Neural cell (in vitro differentiated cells): ENCODE data around the gene EDNRA. TPM values are rescaled to one million over a fixed set of nuclear protein-coding genes. Genes with fewer than 3 reads are reported as not detected.

Experiments used
- H2AFZ ChIP-seq: fragments of 200-600, 300-800 bp; sonication (generic), shearing (Covaris generic); 2 replicates; pipeline ENCODE4 v1.6.0; 2014; ENCODE audit warnings: low read depth, mild to moderate bottlenecking, antibody characterized with exemption, low read length, moderate library complexity
- H3F3A ChIP-seq: fragments of 200-600 bp; shearing (Covaris generic); 2 replicates; pipeline ENCODE4 v1.6.1; 2016; ENCODE audit warnings: mild to moderate bottlenecking, moderate library complexity, mixed read lengths, antibody characterized with exemption, low read length; ENCODE audit not compliant: insufficient read depth, poor library complexity, severe bottlenecking
- H3K27ac ChIP-seq: fragments of 200-600, 300-800 bp; sonication (generic), shearing (Covaris generic); 2 replicates; pipeline ENCODE4 v1.5.1; 2014; ENCODE audit warnings: mild to moderate bottlenecking, low read length, moderate library complexity
- H3K27me3 ChIP-seq: fragments of 300-800, 200-600 bp; sonication (generic), shearing (Covaris generic); 2 replicates; pipeline ENCODE4 v1.6.0; 2014; ENCODE audit warnings: mild to moderate bottlenecking, low read depth, low read length, moderate library complexity; ENCODE audit not compliant: insufficient read depth
- H3K36me3 ChIP-seq: fragments of 300-800, 200-600 bp; sonication (generic), shearing (Covaris generic); 2 replicates; pipeline ENCODE4 v1.5.1; 2014; ENCODE audit warnings: mild to moderate bottlenecking, antibody characterized with exemption, low read length, moderate library complexity; ENCODE audit not compliant: insufficient read depth
- H3K4me2 ChIP-seq: fragments of 300-800, 200-600 bp; sonication (generic), shearing (Covaris generic); 2 replicates; pipeline ENCODE4 v1.6.0; 2014; ENCODE audit warnings: mild to moderate bottlenecking, low read length
- H3K4me3 ChIP-seq: fragments of 300-800, 200-600 bp; sonication (generic), shearing (Covaris generic); 2 replicates; pipeline ENCODE4 v1.5.1; 2014; ENCODE audit warnings: mild to moderate bottlenecking, low read length, moderate library complexity
- H3K79me2 ChIP-seq: fragments of 200-600 bp; shearing (Covaris generic); replicated peaks from 2 replicates; pipeline ENCODE4 v1.6.0; 2014; ENCODE audit warnings: mild to moderate bottlenecking, low read length, moderate library complexity; ENCODE audit not compliant: insufficient read depth
- H3K9ac ChIP-seq: fragments of 300-800, 200-600 bp; sonication (generic), shearing (Covaris generic); 2 replicates; pipeline ENCODE4 v1.6.1; 2016; ENCODE audit warnings: mild to moderate bottlenecking, low read length, mixed read lengths
- H3K9me2 ChIP-seq: fragments of 200-600 bp; shearing (Covaris generic); 2 replicates; pipeline ENCODE4 v1.6.1; 2016; ENCODE audit warnings: mild to moderate bottlenecking, low read length, mixed read lengths; ENCODE audit not compliant: insufficient read depth
- H3K9me3 ChIP-seq: fragments of 200-600, 300-800 bp; sonication (generic), shearing (Covaris generic); 2 replicates; pipeline ENCODE4 v1.6.1; 2016; ENCODE audit warnings: mild to moderate bottlenecking, mixed run types, low read length, moderate library complexity, mixed read lengths
- H4K20me1 ChIP-seq: fragments of 200-600 bp; shearing (Covaris generic); 2 replicates; pipeline ENCODE4 v1.6.1; 2016; ENCODE audit warnings: mild to moderate bottlenecking, mixed run types; ENCODE audit not compliant: insufficient read depth
- EP300 ChIP-seq: fragments of 450-650 bp; conservative IDR thresholded peaks from 2 replicates; pipeline ENCODE4 v1.6.1; 2014; ENCODE audit warnings: antibody characterized with exemption, mild to moderate bottlenecking, moderate library complexity; ENCODE audit not compliant: poor library complexity, severe bottlenecking
- EZH2 ChIP-seq: fragments of 200-600, 300-800 bp; shearing (Covaris generic), sonication (generic); IDR thresholded peaks from 2 replicates; pipeline ENCODE4 v1.6.1; 2014; ENCODE audit warnings: antibody characterized with exemption, low read length, borderline replicate concordance, mild to moderate bottlenecking; ENCODE audit not compliant: insufficient read depth, poor library complexity, severe bottlenecking
- MXI1 ChIP-seq: fragments of 450-650 bp; conservative IDR thresholded peaks from 2 replicates; pipeline ENCODE4 v1.6.1; 2014; ENCODE audit warnings: antibody characterized with exemption, mild to moderate bottlenecking; ENCODE audit not compliant: poor library complexity, severe bottlenecking
- POLR2AphosphoS5 ChIP-seq: IDR thresholded peaks from 2 replicates; pipeline ENCODE4 v1.6.1; 2012
- RAD21 ChIP-seq: fragments of 450-650 bp; conservative IDR thresholded peaks from 2 replicates; pipeline ENCODE4 v1.6.1; 2014; ENCODE audit warnings: antibody characterized with exemption, mild to moderate bottlenecking, moderate library complexity
- SMC3 ChIP-seq: fragments of 450-650 bp; conservative IDR thresholded peaks from 2 replicates; pipeline ENCODE4 v1.6.1; 2014; ENCODE audit warnings: antibody characterized with exemption, mild to moderate bottlenecking, moderate library complexity; ENCODE audit not compliant: poor library complexity
- TAF1 ChIP-seq: IDR thresholded peaks from 2 replicates; pipeline ENCODE4 v1.6.1; 2012; ENCODE audit warnings: low read depth
- polyA plus RNA-seq: library from polyadenylated mRNA; depleted of rRNA; stranded (reverse); fragments of >200 nt; gene quantifications from 2 replicates; pipeline ENCODE4 v1.2.3, GENCODE V29; 2014
- TF ChIP-seq, protein P1 (sequence below): fragments of 450-650 bp; IDR thresholded peaks from 2 replicates; pipeline ENCODE4 v1.5.1; 2014; ENCODE audit warnings: antibody characterized with exemption, mild to moderate bottlenecking, moderate library complexity; ENCODE audit not compliant: poor library complexity, severe bottlenecking
- TF ChIP-seq, protein P2 (sequence below): IDR thresholded peaks from 2 replicates; pipeline ENCODE4 v1.6.1; 2012; ENCODE audit warnings: borderline replicate concordance

Gene EDNRA
- polyA plus RNA-seq, 1 donor from 2014 or later, result 0.19 TPM

DNA sequence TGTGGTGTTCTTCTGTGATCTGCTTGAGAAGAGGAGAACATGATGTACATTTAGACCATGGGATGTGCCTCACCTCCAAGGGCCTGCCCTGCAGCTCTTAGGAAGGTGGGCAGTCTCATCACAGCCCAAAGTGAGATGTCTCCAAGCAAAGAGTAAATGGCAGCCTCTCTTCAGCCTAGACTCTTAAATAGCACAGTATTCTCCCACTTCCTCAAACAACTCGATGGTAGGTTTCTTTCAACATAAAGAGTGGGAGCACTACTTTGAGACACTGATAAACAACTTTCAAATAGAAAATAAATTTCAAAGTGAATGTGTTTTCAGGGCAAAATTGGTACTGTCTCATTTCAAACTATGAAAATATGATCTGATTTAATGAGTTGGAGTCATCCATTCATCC lies 35.2 kb downstream of the EDNRA start:
- H3K4me3 ChIP-seq, result no peak overlapping the region
- TF ChIP-seq, protein P1, sequence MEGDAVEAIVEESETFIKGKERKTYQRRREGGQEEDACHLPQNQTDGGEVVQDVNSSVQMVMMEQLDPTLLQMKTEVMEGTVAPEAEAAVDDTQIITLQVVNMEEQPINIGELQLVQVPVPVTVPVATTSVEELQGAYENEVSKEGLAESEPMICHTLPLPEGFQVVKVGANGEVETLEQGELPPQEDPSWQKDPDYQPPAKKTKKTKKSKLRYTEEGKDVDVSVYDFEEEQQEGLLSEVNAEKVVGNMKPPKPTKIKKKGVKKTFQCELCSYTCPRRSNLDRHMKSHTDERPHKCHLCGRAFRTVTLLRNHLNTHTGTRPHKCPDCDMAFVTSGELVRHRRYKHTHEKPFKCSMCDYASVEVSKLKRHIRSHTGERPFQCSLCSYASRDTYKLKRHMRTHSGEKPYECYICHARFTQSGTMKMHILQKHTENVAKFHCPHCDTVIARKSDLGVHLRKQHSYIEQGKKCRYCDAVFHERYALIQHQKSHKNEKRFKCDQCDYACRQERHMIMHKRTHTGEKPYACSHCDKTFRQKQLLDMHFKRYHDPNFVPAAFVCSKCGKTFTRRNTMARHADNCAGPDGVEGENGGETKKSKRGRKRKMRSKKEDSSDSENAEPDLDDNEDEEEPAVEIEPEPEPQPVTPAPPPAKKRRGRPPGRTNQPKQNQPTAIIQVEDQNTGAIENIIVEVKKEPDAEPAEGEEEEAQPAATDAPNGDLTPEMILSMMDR, result no peak
- TF ChIP-seq TAF1 (no peak), POLR2AphosphoS5 (no peak), MXI1 (no peak), SMC3 (no peak), EZH2 (no peak), RAD21 (no peak), EP300 (no peak)
- TF ChIP-seq, protein P2, sequence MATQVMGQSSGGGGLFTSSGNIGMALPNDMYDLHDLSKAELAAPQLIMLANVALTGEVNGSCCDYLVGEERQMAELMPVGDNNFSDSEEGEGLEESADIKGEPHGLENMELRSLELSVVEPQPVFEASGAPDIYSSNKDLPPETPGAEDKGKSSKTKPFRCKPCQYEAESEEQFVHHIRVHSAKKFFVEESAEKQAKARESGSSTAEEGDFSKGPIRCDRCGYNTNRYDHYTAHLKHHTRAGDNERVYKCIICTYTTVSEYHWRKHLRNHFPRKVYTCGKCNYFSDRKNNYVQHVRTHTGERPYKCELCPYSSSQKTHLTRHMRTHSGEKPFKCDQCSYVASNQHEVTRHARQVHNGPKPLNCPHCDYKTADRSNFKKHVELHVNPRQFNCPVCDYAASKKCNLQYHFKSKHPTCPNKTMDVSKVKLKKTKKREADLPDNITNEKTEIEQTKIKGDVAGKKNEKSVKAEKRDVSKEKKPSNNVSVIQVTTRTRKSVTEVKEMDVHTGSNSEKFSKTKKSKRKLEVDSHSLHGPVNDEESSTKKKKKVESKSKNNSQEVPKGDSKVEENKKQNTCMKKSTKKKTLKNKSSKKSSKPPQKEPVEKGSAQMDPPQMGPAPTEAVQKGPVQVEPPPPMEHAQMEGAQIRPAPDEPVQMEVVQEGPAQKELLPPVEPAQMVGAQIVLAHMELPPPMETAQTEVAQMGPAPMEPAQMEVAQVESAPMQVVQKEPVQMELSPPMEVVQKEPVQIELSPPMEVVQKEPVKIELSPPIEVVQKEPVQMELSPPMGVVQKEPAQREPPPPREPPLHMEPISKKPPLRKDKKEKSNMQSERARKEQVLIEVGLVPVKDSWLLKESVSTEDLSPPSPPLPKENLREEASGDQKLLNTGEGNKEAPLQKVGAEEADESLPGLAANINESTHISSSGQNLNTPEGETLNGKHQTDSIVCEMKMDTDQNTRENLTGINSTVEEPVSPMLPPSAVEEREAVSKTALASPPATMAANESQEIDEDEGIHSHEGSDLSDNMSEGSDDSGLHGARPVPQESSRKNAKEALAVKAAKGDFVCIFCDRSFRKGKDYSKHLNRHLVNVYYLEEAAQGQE, result no peak
- no peaks in the 10 kb centered on the region for H3K9me3 ChIP-seq
- H2AFZ ChIP-seq, result no peak overlapping the region
- no peaks in the 10 kb centered on the region for H3K9me2 ChIP-seq
- no peak overlapping the region for H3K9ac ChIP-seq
- no peak overlapping the region for H3K4me2 ChIP-seq
- H3K27ac ChIP-seq, result no peak overlapping the region
- no peaks in the 10 kb centered on the region for H3K27me3 ChIP-seq
- no peaks in the 10 kb centered on the region for H3K79me2 ChIP-seq
- H4K20me1 ChIP-seq, result no peaks in the 10 kb centered on the region
- no peaks in the 10 kb centered on the region for H3F3A ChIP-seq
- no peaks in the 10 kb centered on the region for H3K36me3 ChIP-seq

DNA sequence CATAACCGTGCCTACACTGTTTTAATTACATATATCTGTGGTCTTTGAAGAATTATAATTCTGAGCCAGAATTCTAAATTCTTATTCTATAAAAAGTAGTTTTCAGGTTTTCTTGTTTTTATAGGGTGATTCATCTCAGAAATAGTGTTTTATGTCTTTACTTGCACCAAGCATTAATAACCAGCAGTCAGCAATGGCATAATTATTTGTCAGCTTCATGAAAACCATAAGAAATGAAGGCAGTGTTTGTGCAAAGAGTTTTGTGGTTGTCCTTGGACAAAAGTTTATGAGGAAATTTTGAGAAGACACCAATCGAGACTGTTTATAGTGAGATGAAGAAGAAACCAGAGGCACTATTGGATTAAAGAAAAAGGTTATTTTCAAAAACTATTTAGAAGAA lies 37.2 kb downstream of the EDNRA start:
- H3F3A ChIP-seq, result no peaks in the 10 kb centered on the region
- no peaks in the 10 kb centered on the region for H3K9me2 ChIP-seq
- H3K9me3 ChIP-seq, result no peaks in the 10 kb centered on the region
- H3K36me3 ChIP-seq, result no peaks in the 10 kb centered on the region
- TF ChIP-seq, protein P2, result no peak
- TF ChIP-seq EP300 (no peak), TAF1 (no peak), POLR2AphosphoS5 (no peak), RAD21 (no peak), EZH2 (no peak), SMC3 (no peak), MXI1 (no peak)
- TF ChIP-seq, protein P1, result no peak
- no peak overlapping the region for H2AFZ ChIP-seq
- no peaks in the 10 kb centered on the region for H3K79me2 ChIP-seq
- H3K4me2 ChIP-seq, result no peak overlapping the region
- H3K27me3 ChIP-seq, result no peaks in the 10 kb centered on the region
- H3K27ac ChIP-seq, result no peak overlapping the region
- H4K20me1 ChIP-seq, result no peaks in the 10 kb centered on the region
- no peak overlapping the region for H3K9ac ChIP-seq
- H3K4me3 ChIP-seq, result no peak overlapping the region
